GM18499 (cell line): Measurements from ENCODE around the gene CRB3.
"Not testable (repeated sequence)": the region's sequence is repeated elsewhere in the genome, so short reads cannot be mapped to it uniquely, and the experiment has no call there.

Experiments used
- ATAC-seq: cut with Tn5 transposase; IDR thresholded peaks from one replicate; pipeline ENCODE4 v1.9.1; 2021; ENCODE audit warnings: moderate number of reproducible peaks; ENCODE audit not compliant: insufficient read depth, unreplicated experiment

Gene CRB3

GRCh38 chr19:6489278-6490061 lies 25.4 kb downstream of the CRB3 start:
- no peak for ATAC-seq

- ATAC-seq: no peak
These were observed 26.1 kb downstream of the CRB3 start for GRCh38 chr19:6490134-6490533.

- ATAC-seq: no peak
These were observed 27.9 kb downstream of the CRB3 start for GRCh38 chr19:6491802-6492592.

- ATAC-seq: no peak
These were observed 30.5 kb downstream of the CRB3 start for GRCh38 chr19:6494438-6495036.

- no peak for ATAC-seq
These were observed 31.9 kb downstream of the CRB3 start for GRCh38 chr19:6495947-6496346.

- ATAC-seq: no peak
These were observed 34.4 kb downstream of the CRB3 start for GRCh38 chr19:6498294-6499036.

GRCh38 chr19:6499052-6499790 lies 35.1 kb downstream of the CRB3 start:
- no peak for ATAC-seq

GRCh38 chr19:6500837-6501739 lies 37.0 kb downstream of the CRB3 start:
- no peak for ATAC-seq

- no peak for ATAC-seq
These were observed 37.9 kb downstream of the CRB3 start, which contains the start of gene TUBB4A for GRCh38 chr19:6501740-6502648. Gene TUBB4A, minus strand, starts transcription at chr19:6502309. Its CDS starts 97 bp downstream, at chr19:6502212.

GRCh38 chr19:6503407-6504201 lies 39.5 kb downstream of the CRB3 start:
- no peak for ATAC-seq

GRCh38 chr19:6508028-6508771 lies 44.1 kb downstream of the CRB3 start:
- not testable (repeated sequence) for ATAC-seq

- no peak for ATAC-seq
These were observed 45.3 kb downstream of the CRB3 start for GRCh38 chr19:6509118-6509971.

GRCh38 chr19:6510618-6511017 lies 46.5 kb downstream of the CRB3 start:
- ATAC-seq: no peak

GRCh38 chr19:6514089-6514488 lies 50.0 kb downstream of the CRB3 start:
- ATAC-seq: no peak

- ATAC-seq: no peak
These were observed 51.0 kb downstream of the CRB3 start for GRCh38 chr19:6514926-6515544.
